Natural killer cell (primary cell): ENCODE results near the gene PERM1. TPM values are rescaled to one million over a fixed set of nuclear protein-coding genes. Genes with fewer than 3 reads are reported as not detected.

Experiments used
- ATAC-seq, 3 donors: fragments of 150-1000 bp in 2 of 3; fragments of 200-7000 bp in 1 of 3; cut with Tn5 transposase; 1 replicate in 1 of 3; 2 replicates in 2 of 3; pipeline ENCODE4 v1.10.0; 2021; ENCODE audit warnings: mild to moderate bottlenecking in 2 of 3, moderate library complexity in 2 of 3
- DNase-seq, 2 donors: peaks; one replicate each; pipeline versions ENCODE4 v3.0.0 to v3.0.0-alpha.2; 2013 to 2021; ENCODE audit warnings: mixed read lengths in 1 of 2
- H3K27ac ChIP-seq: one replicate; pipeline ENCODE4 v1.5.1; 2013; ENCODE audit warnings: mild to moderate bottlenecking, low read length
- H3K27me3 ChIP-seq: one replicate; pipeline ENCODE4 v1.6.1; 2013; ENCODE audit warnings: low read length; ENCODE audit not compliant: control insufficient read depth, insufficient read depth
- H3K36me3 ChIP-seq: one replicate; pipeline ENCODE4 v1.6.1; 2013; ENCODE audit warnings: low read length; ENCODE audit not compliant: control insufficient read depth, insufficient read depth
- H3K4me1 ChIP-seq: one replicate; pipeline ENCODE4 v1.6.1; 2013; ENCODE audit warnings: low read length; ENCODE audit not compliant: control insufficient read depth, insufficient read depth
- H3K4me3 ChIP-seq: one replicate; pipeline ENCODE4 v1.5.1; 2013; ENCODE audit warnings: low read length
- H3K9me3 ChIP-seq: one replicate; pipeline ENCODE4 v1.6.1; 2013; ENCODE audit warnings: low read length; ENCODE audit not compliant: control insufficient read depth, insufficient read depth
- H3K27ac Mint-ChIP-seq, 2 donors: one replicate each; pipeline ENCODE4 v1.8.0; 2022; ENCODE audit warnings: mild to moderate bottlenecking in 2 of 2, mixed read lengths in 2 of 2, moderate library complexity in 1 of 2
- H3K27me3 Mint-ChIP-seq, 2 donors: one replicate each; pipeline ENCODE4 v1.8.0; 2022; ENCODE audit warnings: low read depth in 2 of 2, mixed read lengths in 2 of 2
- H3K36me3 Mint-ChIP-seq: one replicate; pipeline ENCODE4 v1.8.0; 2022; ENCODE audit warnings: mixed read lengths
- H3K4me1 Mint-ChIP-seq, 2 donors: one replicate each; pipeline ENCODE4 v1.8.0; 2022; ENCODE audit warnings: mixed read lengths in 2 of 2
- H3K4me3 Mint-ChIP-seq: one replicate; pipeline ENCODE4 v1.8.0; 2022; ENCODE audit warnings: mild to moderate bottlenecking, moderate library complexity, mixed read lengths
- H3K9me3 Mint-ChIP-seq, 2 donors: one replicate each; pipeline ENCODE4 v1.8.0; 2022; ENCODE audit warnings: mixed read lengths in 2 of 2
- CTCF ChIP-seq: fragments of 200-600 bp; IDR thresholded peaks from one replicate; pipeline ENCODE4 v1.8.0; 2022; ENCODE audit warnings: antibody characterized with exemption
- WGBS: methylation state at CpG from one replicate; pipeline ENCODE4 v1.1.7; 2013; ENCODE audit warnings: missing lambda C conversion rate; ENCODE audit not compliant: insufficient coverage; 5-methylcytosine and 5-hydroxymethylcytosine counted together
- intact Hi-C: fragments of 100-400 bp; cut with micrococcal nuclease; formaldehyde crosslinking; loops from one replicate; pipeline ENCODE4 v1.14.2; 2022
- total RNA-seq, 4 donors: library from RNA; stranded (reverse); fragments of 120-200 nt in 1 of 4; gene quantifications; one replicate each; pipeline versions ENCODE4 v1.2.3 to v1.2.4, GENCODE V29; 2013 to 2022

Gene PERM1
- total RNA-seq, 3 donors from 2014 or later (not counting 1 experiment from before 2014, with no cell fraction given) = not detected

DNA sequence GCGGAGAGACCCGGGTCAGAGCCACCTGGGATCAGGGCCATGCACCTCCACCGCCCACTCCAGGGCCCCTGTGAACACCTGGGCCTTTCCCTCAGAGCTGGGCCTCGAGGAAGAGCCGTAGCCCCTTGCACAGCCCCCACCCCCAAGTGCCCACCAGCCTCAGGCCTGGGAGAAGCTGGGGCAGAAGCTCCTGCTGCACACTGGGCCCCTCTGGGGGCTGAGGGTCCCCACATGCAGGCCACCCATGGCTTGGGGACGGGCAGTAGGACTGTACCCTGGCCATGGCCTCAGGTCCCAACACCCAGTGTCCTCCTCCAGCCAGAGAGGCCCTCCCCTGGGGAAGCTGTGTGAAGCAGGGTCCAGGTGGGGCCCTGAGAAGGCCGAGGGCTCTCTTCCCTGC is 29.3 kb downstream of the PERM1 start:
- H3K4me3 Mint-ChIP-seq = no peak overlapping the region

DNA sequence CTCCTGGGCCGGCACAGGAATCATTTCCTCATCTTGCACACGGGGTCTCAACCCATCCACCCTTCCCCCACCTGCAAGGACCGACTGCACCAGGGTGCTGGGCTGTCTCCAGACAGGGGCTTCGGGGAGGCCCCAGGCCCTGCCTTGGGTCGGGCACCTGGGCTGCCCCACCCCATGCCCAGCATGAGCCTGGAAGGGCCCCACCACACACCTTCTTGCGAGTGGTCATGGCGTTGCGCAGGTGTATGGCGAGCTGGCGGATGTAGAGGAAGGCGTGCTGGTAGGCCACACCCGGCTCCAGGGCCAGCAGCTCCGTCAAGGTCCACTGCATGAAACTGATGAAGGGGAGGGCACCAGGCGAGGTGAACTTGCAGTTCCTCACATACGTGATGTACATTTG is 29.7 kb downstream of the PERM1 start:
- WGBS = 97% methylated on average over 15 of the region's 15 CpGs

More for the DNA sequence above, 29.3 kb downstream of the PERM1 start:
- TF ChIP-seq CTCF = no peak
- no peaks in the 10 kb centered on the region for H3K27me3 Mint-ChIP-seq
- no peak overlapping the region for H3K27ac Mint-ChIP-seq
- no peaks in the 10 kb centered on the region for H3K9me3 Mint-ChIP-seq
- ATAC-seq = no peak
- H3K36me3 Mint-ChIP-seq = peaks cover 6% of the 10 kb centered on the region
- Histone ChIP-seq H3K4me3 (no peak overlapping the region), H3K4me1 (peaks cover 9% of the 10 kb centered on the region), H3K9me3 (no peaks in the 10 kb centered on the region), H3K36me3 (peaks cover 83% of the 10 kb centered on the region), H3K27ac (no peak overlapping the region), H3K27me3 (no peaks in the 10 kb centered on the region)
- intact Hi-C loops = no loop called here
- DNase-seq = no peak
- WGBS = 98% methylated on average over 7 of the region's 7 CpGs
- peaks cover 11 to 23% of the 10 kb centered on the region in 2 donors for H3K4me1 Mint-ChIP-seq

GRCh38 chr1:951364-951763 is 30.5 kb downstream of the PERM1 start:
- DNase-seq (no peak), ATAC-seq (no peak)
- H3K4me1 Mint-ChIP-seq = peaks cover 6 to 12% of the 10 kb centered on the region in 2 donors
- H3K9me3 ChIP-seq = no peaks in the 10 kb centered on the region
- H3K27ac ChIP-seq = no peak overlapping the region
- 92% methylated on average over 6 of the region's 6 CpGs for WGBS
- H3K4me3 Mint-ChIP-seq = no peak overlapping the region
- no peaks in the 10 kb centered on the region for H3K27me3 ChIP-seq
- H3K4me3 ChIP-seq = no peak overlapping the region
- H3K36me3 Mint-ChIP-seq = peaks cover 6% of the 10 kb centered on the region
- TF ChIP-seq CTCF = no peak
- no peaks in the 10 kb centered on the region for H3K4me1 ChIP-seq
- H3K36me3 ChIP-seq = peaks cover 88% of the 10 kb centered on the region
- no peaks in the 10 kb centered on the region for H3K9me3 Mint-ChIP-seq
- no peaks in the 10 kb centered on the region for H3K27me3 Mint-ChIP-seq
- intact Hi-C loops = no loop called here
- no peak overlapping the region for H3K27ac Mint-ChIP-seq

More for the DNA sequence above, 29.7 kb downstream of the PERM1 start:
- H3K4me1 Mint-ChIP-seq = peaks cover 7 to 19% of the 10 kb centered on the region in 2 donors
- Histone ChIP-seq H3K36me3 (peaks cover 87% of the 10 kb centered on the region), H3K4me3 (no peak overlapping the region), H3K9me3 (no peaks in the 10 kb centered on the region), H3K27ac (no peak overlapping the region), H3K4me1 (peaks cover 5% of the 10 kb centered on the region), H3K27me3 (no peaks in the 10 kb centered on the region)
- DNase-seq (no peak), ATAC-seq (no peak)
- intact Hi-C loops = no loop called here
- TF ChIP-seq CTCF = no peak
- peaks cover 6% of the 10 kb centered on the region for H3K36me3 Mint-ChIP-seq
- no peaks in the 10 kb centered on the region for H3K27me3 Mint-ChIP-seq
- no peak overlapping the region for H3K27ac Mint-ChIP-seq
- no peaks in the 10 kb centered on the region for H3K9me3 Mint-ChIP-seq
- H3K4me3 Mint-ChIP-seq = no peak overlapping the region

DNA sequence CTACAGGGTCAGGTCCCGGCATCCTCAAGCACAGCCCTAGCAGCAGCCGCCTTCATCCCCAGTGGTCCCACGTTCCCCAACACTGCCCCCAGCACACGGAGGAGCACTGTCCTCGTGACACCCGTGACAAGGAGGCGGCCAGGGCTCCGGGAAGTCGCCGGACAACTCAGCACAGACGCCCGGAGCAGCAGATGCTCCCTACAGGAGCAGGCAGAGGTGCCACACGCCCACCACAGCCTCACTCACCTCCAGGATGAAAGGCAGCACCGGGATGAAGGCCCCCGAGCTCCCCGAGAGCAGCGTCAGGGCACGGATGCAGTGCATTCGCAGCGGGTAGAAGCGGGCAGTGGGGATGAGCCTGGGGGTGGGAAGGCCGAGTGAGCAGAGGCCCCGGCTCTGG is 31.0 kb downstream of the PERM1 start:
- no peaks in the 10 kb centered on the region for H3K9me3 ChIP-seq
- no peak for TF ChIP-seq CTCF
- peaks cover 6% of the 10 kb centered on the region for H3K36me3 Mint-ChIP-seq
- H3K27ac ChIP-seq = no peak overlapping the region
- no peaks in the 10 kb centered on the region for H3K27me3 Mint-ChIP-seq
- H3K4me3 Mint-ChIP-seq = no peak overlapping the region
- ATAC-seq (no peak), DNase-seq (no peak)
- H3K4me1 Mint-ChIP-seq = peaks cover 6 to 12% of the 10 kb centered on the region in 2 donors
- peaks cover 84% of the 10 kb centered on the region for H3K36me3 ChIP-seq
- no peaks in the 10 kb centered on the region for H3K9me3 Mint-ChIP-seq
- no peak overlapping the region for H3K27ac Mint-ChIP-seq
- no peak overlapping the region for H3K4me3 ChIP-seq
- no peaks in the 10 kb centered on the region for H3K27me3 ChIP-seq
- WGBS = 98% methylated on average over 23 of the region's 23 CpGs
- H3K4me1 ChIP-seq = no peaks in the 10 kb centered on the region
- intact Hi-C loops = no loop called here
